Endothelial cell of umbilical vein (primary cell): Measurements from ENCODE around the gene GSX2. TPM values are rescaled to one million over a fixed set of nuclear protein-coding genes. Genes with fewer than 3 reads are reported as not detected.
"Not testable (repeated sequence)": the region's sequence is repeated elsewhere in the genome, so short reads cannot be mapped to it uniquely, and the experiment has no call there.

Experiments used
- BruUV-seq: library from RNA; stranded (reverse); fragments of 400-500 nt; replicated peaks from 2 replicates; lab custom pipeline; 2021; lab: Mats Ljungman, UMichigan
- CTCF ChIA-PET: fragments of 300-600, 350-600 bp; sonication (Branson Sonifier 250); formaldehyde crosslinking; loops from one replicate; lab custom pipeline; 2021; ENCODE audit warnings: antibody characterized with exemption, inconsistent platforms; lab: Charles Lee
- POLR2A ChIA-PET: fragments of 300-600, 350-600 bp; sonication (Branson Sonifier 250); formaldehyde crosslinking; loops from one replicate; lab custom pipeline; 2021; ENCODE audit warnings: antibody characterized with exemption, inconsistent platforms; lab: Charles Lee
- DNase-seq: peaks from one replicate; pipeline ENCODE4 v3.0.0-alpha.2; 2011; ENCODE audit warnings: low read depth, low spot score
- FAIRE-seq: peaks from 2 replicates; lab custom pipeline; 2011; peaks lifted over from hg19 to GRCh38; lab: Jason Lieb, UNC
- H2AFZ ChIP-seq: 2 replicates; pipeline ENCODE4 v1.6.0; 2012; ENCODE audit warnings: low read depth, low read length, control low read depth, inconsistent platforms
- H3K27ac ChIP-seq: 2 replicates; pipeline ENCODE4 v1.5.1; 2011; ENCODE audit warnings: low read depth, mild to moderate bottlenecking, control low read depth, low read length, moderate library complexity; ENCODE audit not compliant: insufficient read depth
- H3K27me3 ChIP-seq, 2 experiments: 2 replicates each; pipeline versions ENCODE4 v1.6.0 to v1.6.1; 2011; ENCODE audit warnings: low read length in 2 of 2, mixed read lengths in 1 of 2; ENCODE audit not compliant: control insufficient read depth in 2 of 2, insufficient read depth in 2 of 2
- H3K36me3 ChIP-seq, 2 experiments: 2 replicates in 1 of 2; 3 replicates in 1 of 2; pipeline ENCODE4 v1.5.1; 2011; ENCODE audit warnings: low read length in 2 of 2, mild to moderate bottlenecking in 1 of 2, moderate library complexity in 1 of 2; ENCODE audit not compliant: control insufficient read depth in 2 of 2, insufficient read depth in 2 of 2; ENCODE audit errors: extremely low read depth in 1 of 2
- H3K4me1 ChIP-seq: 3 replicates; pipeline ENCODE4 v1.5.1; 2011; ENCODE audit warnings: mild to moderate bottlenecking, low read length; ENCODE audit not compliant: control insufficient read depth, insufficient read depth; ENCODE audit errors: extremely low read depth
- H3K4me2 ChIP-seq: 2 replicates; pipeline ENCODE4 v1.6.1; 2011; ENCODE audit warnings: low read length, control low read depth, mixed read lengths; ENCODE audit not compliant: insufficient read depth
- H3K4me3 ChIP-seq, 3 experiments: fragments of 200-600 bp in 1 of 3; sonication (generic), shearing (Covaris generic) in 1 of 3; replicated peaks in 1 of 3; 2 replicates each; pipeline ENCODE4 v1.5.1; 2011 to 2016; ENCODE audit warnings: control low read depth in 3 of 3, low read length in 3 of 3, mild to moderate bottlenecking in 2 of 3, inconsistent platforms in 1 of 3, low read depth in 1 of 3, moderate library complexity in 1 of 3; ENCODE audit not compliant: insufficient read depth in 1 of 3
- H3K79me2 ChIP-seq: 2 replicates; pipeline ENCODE4 v1.6.0; 2012; ENCODE audit warnings: low read length, inconsistent platforms; ENCODE audit not compliant: control insufficient read depth, insufficient read depth
- H3K9ac ChIP-seq: replicated peaks from 2 replicates; pipeline ENCODE3; 2011; ENCODE audit warnings: low read length, control low read depth; ENCODE audit not compliant: insufficient read depth; ENCODE audit errors: extremely low read depth
- H3K9me1 ChIP-seq: replicated peaks from 3 replicates; pipeline ENCODE4 v1.6.0; 2011; ENCODE audit warnings: mild to moderate bottlenecking, low read length; ENCODE audit not compliant: control insufficient read depth, insufficient read depth; ENCODE audit errors: extremely low read depth
- H3K9me3 ChIP-seq: replicated peaks from 2 replicates; pipeline ENCODE4 v1.5.1; 2012; ENCODE audit warnings: low read length, inconsistent platforms; ENCODE audit not compliant: control insufficient read depth, insufficient read depth
- H4K20me1 ChIP-seq: replicated peaks from 2 replicates; pipeline ENCODE3; 2011; ENCODE audit warnings: mild to moderate bottlenecking, low read length; ENCODE audit not compliant: control insufficient read depth, insufficient read depth; ENCODE audit errors: extremely low read depth
- CTCF ChIP-seq, 2 donors: IDR thresholded peaks; 1 replicate in 1 of 2; 2 replicates in 1 of 2; pipeline ENCODE4 v1.5.1; 2011; ENCODE audit warnings: low read length in 2 of 2, mild to moderate bottlenecking in 2 of 2, moderate library complexity in 2 of 2, control low read depth in 1 of 2, inconsistent platforms in 1 of 2, low read depth in 1 of 2; ENCODE audit not compliant: insufficient read depth in 1 of 2; ENCODE audit errors: extremely low read depth in 1 of 2
- EZH2 ChIP-seq: IDR thresholded peaks from 2 replicates; pipeline ENCODE4 v1.6.1; 2012; ENCODE audit warnings: borderline replicate concordance, low read depth, mild to moderate bottlenecking, moderate library complexity, low read length, inconsistent platforms; ENCODE audit not compliant: severe bottlenecking
- FOS ChIP-seq: IDR thresholded peaks from 2 replicates; pipeline ENCODE4 v1.6.1; 2011; ENCODE audit warnings: mild to moderate bottlenecking, low read length, moderate library complexity, borderline replicate concordance; ENCODE audit not compliant: insufficient read depth
- GATA2 ChIP-seq: IDR thresholded peaks from 2 replicates; pipeline ENCODE4 v1.7.0; 2011; ENCODE audit warnings: low read depth, mild to moderate bottlenecking, moderate library complexity, mixed read lengths, low read length; ENCODE audit not compliant: insufficient read length, insufficient read depth
- JUN ChIP-seq: IDR thresholded peaks from 2 replicates; pipeline ENCODE4 v1.6.1; 2011; ENCODE audit warnings: borderline replicate concordance, low read depth; ENCODE audit not compliant: insufficient read length, insufficient read depth
- MYC ChIP-seq: IDR thresholded peaks from one replicate; pipeline ENCODE4 v1.6.1; 2011; ENCODE audit warnings: mild to moderate bottlenecking, low read depth, low read length
- POLR2A ChIP-seq: IDR thresholded peaks from 2 replicates; pipeline ENCODE4 v1.6.1; 2012; ENCODE audit warnings: low read depth, mild to moderate bottlenecking, control low read depth, low read length
- POLR2AphosphoS5 ChIP-seq: IDR thresholded peaks from 2 replicates; pipeline ENCODE4 v1.6.1; 2012; ENCODE audit warnings: low read depth, mild to moderate bottlenecking, control low read depth, low read length, moderate library complexity; ENCODE audit not compliant: insufficient read depth
- dilution Hi-C: fragments of 300-500 bp; cut with MboI; formaldehyde crosslinking; loops from one replicate; pipeline ENCODE4 v1.15.0; 2019; ENCODE audit warnings: low sequenced_read_pairs; ENCODE audit not compliant: extremely low pct_ligation_motif_present
- intact Hi-C: fragments of 100-400 bp; cut with micrococcal nuclease; formaldehyde crosslinking; loops from one replicate; pipeline ENCODE4 v1.10.0; 2022
- polyA plus RNA-seq, 4 experiments: library from polyadenylated mRNA; depleted of rRNA in 3 of 4; stranded (reverse) in 3 of 4; unstranded in 1 of 4; fragments of >200 nt; gene quantifications; 2 replicates each; pipeline versions ENCODE4 v1.2.1 to v1.2.3, GENCODE V29; 2011 to 2012; ENCODE audit warnings: missing spikeins in 1 of 4
- total RNA-seq: library from RNA; stranded (reverse); gene quantifications from 2 replicates; pipeline ENCODE4 v1.2.3, GENCODE V29; 2021
- TF ChIP-seq, protein P1 (sequence below): IDR thresholded peaks from 2 replicates; pipeline ENCODE4 v1.6.1; 2011; ENCODE audit not compliant: insufficient read depth, insufficient read length

Gene GSX2
- total and polyA plus RNA-seq, 2 donors (not counting 3 experiments of a cell fraction or from before 2014, with no cell fraction given), result not detected

GRCh38 chr4:54127660-54128059, 27.7 kb downstream of the GSX2 start:
- Histone ChIP-seq H3K4me3 (no peak overlapping the region), H4K20me1 (no peaks in the 10 kb centered on the region), H3K4me2 (no peak overlapping the region), H3K27me3 (no peaks in the 10 kb centered on the region), H2AFZ (no peak overlapping the region), H3K27ac (no peak overlapping the region), H3K9ac (no peak overlapping the region), H3K36me3 (no peaks in the 10 kb centered on the region), H3K79me2 (no peaks in the 10 kb centered on the region), H3K9me3 (no peaks in the 10 kb centered on the region), H3K9me1 (no peaks in the 10 kb centered on the region), H3K4me1 (no peaks in the 10 kb centered on the region)
- dilution Hi-C loops (no loop called here), intact Hi-C loops (no loop called here)
- ChIA-PET CTCF (interaction anchor here (0.7 to 1.2 kb wide), 2 partner anchors 8 to 91 kb away, joined by 3 to 4 read pairs; no protein-coding TSS in a partner anchor), POLR2A (no interaction called here)
- TF ChIP-seq, protein P1, sequence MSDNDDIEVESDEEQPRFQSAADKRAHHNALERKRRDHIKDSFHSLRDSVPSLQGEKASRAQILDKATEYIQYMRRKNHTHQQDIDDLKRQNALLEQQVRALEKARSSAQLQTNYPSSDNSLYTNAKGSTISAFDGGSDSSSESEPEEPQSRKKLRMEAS, result no peak
- TF ChIP-seq CTCF (IDR thresholded peaks at IDR 0.05; ENCODE audit: extremely low read depth in 1 of 2, insufficient read depth in 1 of 2, low read depth in 1 of 2, low read length in 2 of 2) (no peak), GATA2 (no peak), POLR2AphosphoS5 (no peak), JUN (no peak), POLR2A (no peak), FOS (no peak), EZH2 (no peak), MYC (no peak)
- no TSS peak for BruUV-seq
- FAIRE-seq (no peak), DNase-seq (no peak)

DNA sequence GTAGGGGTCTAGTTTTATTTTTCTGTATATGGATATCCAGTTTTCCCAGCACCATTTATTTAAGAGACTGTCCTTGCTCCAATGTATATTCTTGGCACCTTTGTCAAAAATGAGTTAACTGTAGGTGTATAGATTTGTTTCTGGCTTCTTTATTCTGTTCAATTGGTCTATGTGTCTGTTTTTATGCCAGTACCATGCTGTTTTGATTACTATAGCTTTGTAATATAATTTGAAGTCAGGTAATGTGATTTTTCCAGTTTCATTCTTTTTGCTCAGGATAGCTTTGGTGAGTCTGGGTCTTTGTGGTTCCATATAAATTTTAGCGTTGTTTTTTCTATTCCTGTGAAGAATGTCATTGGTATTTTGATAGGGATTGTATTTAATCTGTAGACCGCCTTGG, 28.7 kb downstream of the GSX2 start:
- H3K9ac ChIP-seq, POLR2A ChIA-PET, FAIRE-seq, dilution Hi-C loops, intact Hi-C loops, H3K4me3 ChIP-seq, H3K27ac ChIP-seq, H3K27me3 ChIP-seq, H3K4me2 ChIP-seq, BruUV-seq, H3K9me1 ChIP-seq, H3K79me2 ChIP-seq, H2AFZ ChIP-seq, H4K20me1 ChIP-seq, H3K36me3 ChIP-seq, DNase-seq, H3K4me1 ChIP-seq, H3K9me3 ChIP-seq: not testable (repeated sequence)
- CTCF ChIA-PET, result interaction anchor here (1.2 kb wide), 1 partner anchor 90 kb away, joined by 4 read pairs; no protein-coding TSS in a partner anchor
